IPS-18a (cell line): ENCODE results near the gene PACS2.

Experiments
- H3K27ac ChIP-seq: one replicate; pipeline ENCODE4 v1.5.1; 2013; ENCODE audit warnings: low read length
- H3K27me3 ChIP-seq: one replicate; pipeline ENCODE4 v1.6.1; 2013; ENCODE audit warnings: mild to moderate bottlenecking, low read length; ENCODE audit not compliant: control insufficient read depth, insufficient read depth
- H3K36me3 ChIP-seq: one replicate; pipeline ENCODE4 v1.6.1; 2013; ENCODE audit warnings: low read depth, low read length; ENCODE audit not compliant: control insufficient read depth
- H3K4me1 ChIP-seq: one replicate; pipeline ENCODE4 v1.6.1; 2013; ENCODE audit warnings: low read depth, low read length; ENCODE audit not compliant: control insufficient read depth
- H3K4me3 ChIP-seq: one replicate; pipeline ENCODE4 v1.5.1; 2013; ENCODE audit warnings: low read length
- H3K9ac ChIP-seq: one replicate; pipeline ENCODE4 v1.6.1; 2013; ENCODE audit warnings: mild to moderate bottlenecking, low read length, moderate library complexity
- H3K9me3 ChIP-seq: one replicate; pipeline ENCODE4 v1.6.1; 2013; ENCODE audit warnings: low read depth, low read length; ENCODE audit not compliant: control insufficient read depth

The PACS2 gene

DNA sequence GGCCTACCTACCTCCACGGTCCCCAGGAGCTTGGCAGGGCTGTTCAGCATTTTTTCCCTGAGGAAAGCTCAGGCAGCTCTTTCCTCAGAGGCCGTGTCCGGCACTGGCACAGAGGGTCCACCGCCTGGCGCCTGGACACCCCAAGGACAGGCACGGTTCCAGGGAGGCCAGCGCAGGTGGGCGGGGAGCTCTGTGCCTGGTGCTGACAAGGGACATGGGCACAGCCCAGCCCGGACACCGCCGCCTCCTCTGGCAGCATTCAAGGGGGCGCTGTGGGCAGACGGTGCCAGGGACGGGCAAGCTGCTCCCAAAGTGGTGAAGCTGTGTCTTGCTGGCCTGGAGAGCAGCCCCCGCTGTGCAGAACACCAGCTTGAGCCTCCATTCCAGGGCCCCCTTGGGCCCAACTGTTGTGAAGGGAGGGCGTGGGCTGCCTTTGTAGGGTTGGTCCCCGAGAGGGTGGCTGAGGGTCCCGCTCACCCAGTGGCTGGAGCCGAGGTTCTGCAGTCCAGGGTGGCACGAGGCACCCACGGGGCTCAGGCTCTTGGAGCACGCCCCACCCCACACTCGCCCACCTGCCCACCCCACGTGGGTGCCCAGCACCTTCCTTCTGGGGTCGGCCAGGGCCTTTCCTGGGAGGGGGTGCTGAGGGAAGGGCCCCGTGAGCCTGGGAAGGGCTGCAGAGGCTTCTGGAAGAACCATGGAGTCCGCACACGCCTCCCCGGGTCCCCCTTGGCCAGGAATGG lies 54.5 kb downstream of the PACS2 start:
- H3K4me3 ChIP-seq = no peak overlapping the region
- no peaks in the 10 kb centered on the region for H3K9me3 ChIP-seq
- no peak overlapping the region for H3K9ac ChIP-seq
- no peaks in the 10 kb centered on the region for H3K27me3 ChIP-seq
- H3K4me1 ChIP-seq = no peaks in the 10 kb centered on the region
- no peak overlapping the region for H3K27ac ChIP-seq
- H3K36me3 ChIP-seq = no peaks in the 10 kb centered on the region

DNA sequence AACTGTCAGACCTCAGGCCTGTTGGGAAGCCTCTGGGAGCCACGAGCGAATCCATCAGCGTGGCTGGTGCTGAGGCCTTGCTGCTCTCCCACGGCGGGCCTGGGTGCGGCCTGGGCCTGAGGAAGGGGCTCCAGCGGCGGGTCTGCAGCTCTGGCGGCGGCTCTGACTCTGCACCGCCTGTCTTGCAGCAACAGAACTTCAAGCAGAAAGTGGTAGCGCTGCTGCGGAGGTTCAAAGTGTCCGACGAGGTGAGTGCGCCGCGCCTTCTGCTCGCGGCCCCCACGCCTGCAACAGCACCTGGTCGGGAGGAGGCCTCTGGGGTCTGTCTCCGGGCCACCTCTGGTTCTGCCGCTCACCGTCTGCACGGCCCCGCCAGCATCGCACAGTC lies 55.1 kb downstream of the PACS2 start:
- H3K27ac ChIP-seq = no peak overlapping the region
- no peak overlapping the region for H3K4me3 ChIP-seq
- H3K36me3 ChIP-seq = no peaks in the 10 kb centered on the region
- no peaks in the 10 kb centered on the region for H3K27me3 ChIP-seq
- no peaks in the 10 kb centered on the region for H3K9me3 ChIP-seq
- no peak overlapping the region for H3K9ac ChIP-seq
- H3K4me1 ChIP-seq = no peaks in the 10 kb centered on the region

DNA sequence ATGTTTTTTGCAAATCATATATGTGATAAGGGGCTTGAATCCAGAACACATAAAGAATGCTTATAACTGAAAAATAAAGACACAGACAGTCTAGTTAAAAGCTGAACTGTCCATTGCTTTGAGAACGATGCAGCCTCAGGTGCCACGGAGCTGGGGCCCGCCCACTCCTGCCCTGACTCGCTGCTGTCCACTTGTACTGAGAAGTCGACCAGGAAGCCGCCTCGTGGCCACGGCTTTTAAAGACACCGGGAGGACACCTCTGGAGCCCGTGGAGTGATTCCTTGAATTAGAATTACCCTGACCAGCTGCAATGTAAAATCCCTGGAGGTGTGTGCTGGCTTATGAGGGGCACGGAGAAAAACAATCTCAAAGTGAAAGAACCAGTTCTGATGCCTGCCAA lies 59.8 kb downstream of the PACS2 start:
- H3K36me3 ChIP-seq = no peaks in the 10 kb centered on the region
- H3K4me1 ChIP-seq = no peaks in the 10 kb centered on the region
- no peak overlapping the region for H3K27ac ChIP-seq
- no peaks in the 10 kb centered on the region for H3K27me3 ChIP-seq
- no peak overlapping the region for H3K4me3 ChIP-seq
- no peaks in the 10 kb centered on the region for H3K9me3 ChIP-seq
- no peak overlapping the region for H3K9ac ChIP-seq

DNA sequence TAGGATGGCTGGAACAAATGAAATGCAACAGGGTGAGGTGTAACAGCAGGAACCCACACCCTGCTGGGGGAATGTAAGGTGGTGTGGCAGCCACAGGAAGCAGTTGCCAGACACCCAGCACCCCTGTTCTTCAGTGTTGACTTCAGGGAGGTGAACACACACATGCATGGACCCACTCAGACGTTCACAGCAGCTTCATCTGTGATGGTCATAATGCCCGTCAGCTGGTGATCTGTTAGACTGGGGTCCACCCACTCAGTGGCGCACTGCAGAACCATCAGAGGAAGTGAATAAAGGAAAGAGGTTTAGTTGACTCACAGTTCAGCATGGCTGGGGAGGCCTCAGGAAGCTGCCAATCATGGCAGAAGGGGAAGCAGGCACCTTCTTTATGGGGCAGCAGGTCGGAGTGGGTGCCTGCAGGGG lies 61.1 kb downstream of the PACS2 start:
- Histone ChIP-seq H3K9me3 (no peaks in the 10 kb centered on the region), H3K4me1 (no peaks in the 10 kb centered on the region), H3K36me3 (no peaks in the 10 kb centered on the region), H3K9ac (no peak overlapping the region), H3K27ac (no peak overlapping the region), H3K27me3 (no peaks in the 10 kb centered on the region), H3K4me3 (no peak overlapping the region)

DNA sequence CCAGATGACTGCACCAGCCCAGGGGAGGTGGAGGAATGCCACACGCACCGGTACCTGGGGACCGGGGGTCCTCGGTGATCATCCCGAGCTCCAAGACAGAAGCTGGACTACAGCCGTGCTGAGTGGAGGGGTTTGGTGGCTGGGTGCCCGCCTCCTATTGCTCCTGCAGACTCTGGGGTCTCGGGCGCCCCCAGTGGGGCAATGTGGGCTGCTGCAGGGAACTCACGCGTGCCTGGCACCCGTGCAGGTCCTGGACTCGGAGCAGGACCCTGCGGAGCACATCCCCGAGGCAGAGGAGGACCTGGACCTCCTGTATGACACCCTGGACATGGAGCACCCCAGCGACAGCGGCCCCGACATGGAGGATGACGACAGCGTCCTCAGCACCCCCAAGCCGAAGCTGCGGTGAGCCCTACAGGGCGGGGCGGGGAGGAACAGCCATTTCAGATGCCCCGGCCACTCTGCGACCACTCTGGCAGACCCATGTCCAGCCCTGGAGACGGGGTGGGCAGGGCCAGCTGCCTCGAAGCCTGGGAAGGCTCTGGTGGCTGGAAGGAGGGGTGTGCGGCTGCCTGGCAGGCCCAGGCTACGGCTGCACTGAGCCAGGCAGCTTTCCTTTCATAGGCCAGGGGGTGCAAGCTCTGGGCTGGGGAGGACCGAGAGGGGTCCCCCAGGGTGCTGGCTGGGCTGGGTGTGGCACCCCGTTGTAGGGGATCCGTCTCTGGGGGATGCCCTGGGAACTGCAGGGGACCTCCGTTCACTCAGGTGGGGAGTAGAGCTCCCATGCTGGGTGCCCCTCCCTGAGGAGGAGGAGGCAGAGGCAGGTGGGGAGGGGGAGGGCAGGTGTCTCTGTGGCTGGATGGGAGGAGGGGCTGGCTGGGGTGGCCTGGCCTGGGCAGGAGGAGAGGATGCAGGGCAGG lies 62.2 kb downstream of the PACS2 start:
- no peak overlapping the region for H3K27ac ChIP-seq
- H3K27me3 ChIP-seq = no peaks in the 10 kb centered on the region
- H3K9ac ChIP-seq = no peak overlapping the region
- no peaks in the 10 kb centered on the region for H3K9me3 ChIP-seq
- H3K4me1 ChIP-seq = no peaks in the 10 kb centered on the region
- H3K4me3 ChIP-seq = no peak overlapping the region
- H3K36me3 ChIP-seq = no peaks in the 10 kb centered on the region

DNA sequence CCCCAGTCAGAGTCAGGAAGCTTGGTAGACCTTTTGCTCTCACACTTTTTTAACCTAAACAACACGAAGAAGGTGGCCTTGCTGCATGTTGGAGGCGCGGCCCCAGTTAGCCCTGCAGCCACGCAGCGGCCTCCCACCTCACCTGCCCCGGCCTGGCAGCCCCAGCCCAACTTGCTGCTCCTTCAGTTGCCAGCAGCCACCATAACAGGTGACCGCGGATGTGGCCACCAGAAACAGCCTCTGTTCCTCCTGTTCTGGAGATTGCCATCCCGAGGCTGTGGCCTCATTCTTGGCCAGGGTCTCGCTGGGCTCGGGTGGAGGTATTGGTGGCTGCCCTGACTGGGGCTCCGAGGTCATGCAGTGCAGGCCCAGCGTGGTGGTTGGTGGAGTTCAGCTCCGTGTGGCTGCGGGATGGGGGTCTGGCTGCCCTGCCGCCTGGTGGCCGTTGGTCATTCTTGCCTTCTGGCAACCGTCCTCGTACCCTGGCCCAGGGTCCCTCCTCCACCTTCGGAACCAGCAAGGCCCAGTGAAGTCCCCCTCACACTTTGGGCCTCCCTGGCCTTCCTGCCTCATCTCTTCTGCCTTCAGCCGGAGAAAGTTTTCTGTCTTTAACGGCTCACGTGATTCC lies 63.1 kb downstream of the PACS2 start:
- Histone ChIP-seq H3K36me3 (no peaks in the 10 kb centered on the region), H3K4me1 (no peaks in the 10 kb centered on the region), H3K4me3 (no peak overlapping the region), H3K9ac (no peak overlapping the region), H3K27ac (no peak overlapping the region), H3K9me3 (no peaks in the 10 kb centered on the region), H3K27me3 (no peaks in the 10 kb centered on the region)

DNA sequence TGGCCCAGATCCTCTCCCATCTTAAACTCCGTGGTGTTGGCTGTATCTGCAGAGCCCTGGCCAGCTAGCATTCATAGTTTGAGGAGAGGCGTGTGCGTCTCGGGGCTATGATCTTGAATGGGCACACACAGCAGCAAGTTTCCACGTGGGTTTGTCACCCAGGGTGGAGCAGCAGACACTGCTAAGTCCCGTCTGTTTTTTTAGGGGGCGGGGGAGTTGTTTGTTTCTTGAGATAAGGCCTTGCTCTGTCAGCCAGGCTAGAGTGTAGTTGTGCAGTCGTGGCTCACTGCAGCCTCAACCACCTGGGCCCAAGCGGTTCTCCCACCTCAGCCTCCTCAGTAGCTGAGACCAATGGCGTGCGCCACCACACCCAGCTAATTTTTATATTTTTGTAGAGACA lies 63.7 kb downstream of the PACS2 start:
- H3K27me3 ChIP-seq = no peaks in the 10 kb centered on the region
- no peak overlapping the region for H3K9ac ChIP-seq
- no peaks in the 10 kb centered on the region for H3K9me3 ChIP-seq
- H3K36me3 ChIP-seq = no peaks in the 10 kb centered on the region
- no peak overlapping the region for H3K27ac ChIP-seq
- no peaks in the 10 kb centered on the region for H3K4me1 ChIP-seq
- no peak overlapping the region for H3K4me3 ChIP-seq

DNA sequence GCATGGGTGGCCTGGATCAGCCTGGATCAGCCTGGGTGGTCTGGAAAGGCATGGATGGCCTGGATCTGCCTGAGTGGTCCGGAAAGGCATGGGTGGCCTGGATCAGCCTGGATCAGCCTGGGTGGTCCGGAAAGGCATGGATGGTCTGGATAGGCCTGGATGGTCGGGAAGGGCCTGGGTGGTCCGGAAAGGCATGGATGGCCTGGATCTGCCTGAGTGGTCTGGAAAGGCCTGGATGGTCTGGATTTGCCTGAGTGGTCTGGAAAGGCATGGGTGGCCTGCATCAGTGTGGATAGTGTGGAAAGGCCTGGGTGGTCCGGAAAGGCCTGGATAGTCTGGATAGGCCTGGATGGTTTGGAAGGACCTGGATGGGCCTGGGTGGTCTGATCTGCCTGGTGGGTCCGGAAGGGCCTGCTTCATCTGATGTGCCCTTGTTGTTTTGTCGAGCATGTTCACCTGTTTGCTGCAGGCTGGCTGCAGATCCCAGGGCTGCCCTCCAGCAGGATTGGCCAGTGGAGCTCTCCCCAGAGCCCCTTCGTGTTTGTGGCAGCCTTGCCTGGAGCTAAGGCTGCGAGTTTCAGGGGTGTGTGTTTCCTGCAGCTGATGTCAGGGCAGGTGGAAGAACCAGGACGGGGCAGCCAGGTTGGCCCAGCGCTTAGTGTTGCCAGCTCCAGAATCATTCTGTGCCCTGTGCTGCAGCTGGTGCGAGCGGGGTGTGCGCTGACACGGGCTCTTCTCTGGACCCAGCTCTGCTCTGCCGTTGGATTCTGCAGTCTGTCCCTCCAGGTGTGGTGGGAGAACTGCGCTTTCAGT lies 64.5 kb downstream of the PACS2 start:
- H3K4me1 ChIP-seq = no peaks in the 10 kb centered on the region
- H3K36me3 ChIP-seq = no peaks in the 10 kb centered on the region
- H3K9ac ChIP-seq = no peak overlapping the region
- H3K4me3 ChIP-seq = no peak overlapping the region
- no peaks in the 10 kb centered on the region for H3K9me3 ChIP-seq
- no peaks in the 10 kb centered on the region for H3K27me3 ChIP-seq
- no peak overlapping the region for H3K27ac ChIP-seq

DNA sequence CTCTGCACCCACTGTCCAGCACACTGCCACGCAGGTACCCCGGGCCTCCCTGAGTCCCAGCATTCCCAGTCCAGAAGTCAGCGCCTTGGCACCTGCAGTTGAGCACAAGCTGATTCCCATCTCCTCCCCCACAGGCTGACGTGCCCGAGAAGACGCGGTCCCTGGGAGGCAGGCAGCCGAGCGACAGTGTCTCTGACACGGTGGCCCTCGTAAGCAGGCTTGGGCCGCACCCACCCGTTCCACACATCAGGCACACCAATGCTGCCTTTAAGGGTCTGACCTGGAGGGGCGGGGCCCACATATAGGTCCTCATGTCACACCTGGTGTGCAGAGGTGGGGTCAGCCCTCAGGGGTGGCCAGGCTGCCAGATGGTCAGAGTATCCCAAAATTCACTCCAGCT lies 65.4 kb downstream of the PACS2 start:
- H3K4me3 ChIP-seq = no peak overlapping the region
- H3K27ac ChIP-seq = no peak overlapping the region
- no peaks in the 10 kb centered on the region for H3K4me1 ChIP-seq
- peaks cover 2% of the 10 kb centered on the region for H3K36me3 ChIP-seq
- no peak overlapping the region for H3K9ac ChIP-seq
- no peaks in the 10 kb centered on the region for H3K27me3 ChIP-seq
- H3K9me3 ChIP-seq = no peaks in the 10 kb centered on the region

DNA sequence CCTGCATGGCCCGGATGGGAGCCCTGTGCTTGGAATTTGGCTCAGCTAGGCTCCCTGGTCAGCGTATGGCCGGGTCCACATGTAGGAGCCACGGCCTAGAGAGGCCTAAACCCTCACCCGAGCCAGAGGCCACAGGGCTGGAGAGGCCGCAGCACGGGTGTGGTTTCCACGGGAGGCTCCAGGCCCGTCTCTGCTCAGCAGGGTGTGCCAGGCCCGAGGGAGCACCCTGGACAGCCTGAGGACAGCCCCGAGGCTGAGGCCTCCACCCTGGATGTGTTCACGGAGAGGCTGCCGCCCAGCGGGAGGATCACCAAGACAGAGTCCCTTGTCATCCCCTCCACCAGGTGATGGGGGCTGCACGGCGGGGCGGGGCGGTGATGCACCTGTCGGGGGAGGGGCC lies 66.2 kb downstream of the PACS2 start:
- Histone ChIP-seq H3K27ac (no peak overlapping the region), H3K4me3 (no peak overlapping the region), H3K9me3 (no peaks in the 10 kb centered on the region), H3K27me3 (no peaks in the 10 kb centered on the region), H3K9ac (no peak overlapping the region), H3K4me1 (no peaks in the 10 kb centered on the region), H3K36me3 (peaks cover 4% of the 10 kb centered on the region)
